ENCODE results near the gene PAN3.

DNA sequence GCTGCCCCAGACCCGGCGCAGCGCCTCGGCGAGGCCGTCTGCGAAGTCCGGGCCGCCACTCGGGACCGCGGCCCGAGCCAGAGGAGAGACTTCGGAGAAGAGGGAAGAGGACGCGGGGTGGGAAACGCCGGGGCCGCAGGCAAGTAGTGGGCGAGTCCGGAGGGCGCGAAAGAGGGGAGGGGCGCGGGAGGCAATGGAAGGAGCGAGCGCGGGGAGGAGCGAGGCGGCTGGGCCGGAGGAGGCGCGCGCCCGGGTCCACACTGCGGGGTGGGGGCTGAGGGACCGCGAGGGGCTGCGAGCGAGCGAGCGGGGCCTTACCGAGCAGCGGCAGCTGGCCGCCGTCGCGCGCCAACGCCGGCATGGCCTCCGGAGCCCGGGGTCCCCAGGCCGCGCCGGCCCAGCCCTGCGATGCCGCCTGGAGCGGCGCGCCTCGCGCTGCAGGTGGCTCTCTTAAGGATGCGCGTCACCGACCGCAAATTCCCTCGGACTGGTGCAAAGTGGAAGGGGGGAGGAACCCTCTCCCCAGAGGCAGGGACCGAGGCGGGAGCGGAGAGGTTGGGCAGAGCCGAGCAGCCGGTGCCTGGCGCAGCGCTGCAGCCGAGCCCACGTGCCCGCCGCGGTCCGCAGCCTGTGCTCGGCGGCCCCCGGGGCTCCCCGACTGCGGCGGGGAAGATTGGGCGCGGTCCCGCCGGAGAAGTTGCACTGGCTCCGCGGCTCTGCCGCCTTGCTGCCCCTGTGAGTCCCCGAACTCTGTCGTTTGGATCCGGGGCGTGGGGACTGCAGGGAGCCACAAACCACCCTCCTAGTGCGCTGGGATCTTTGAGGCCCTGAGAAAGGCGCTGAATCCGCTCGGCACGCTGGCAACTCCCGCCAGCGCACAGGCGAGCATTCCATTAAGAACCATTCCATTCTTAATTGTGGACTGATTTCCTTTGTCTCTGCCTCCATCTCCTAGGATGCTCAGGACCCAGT lies 37.9 kb upstream of the PAN3 start, which contains the start of gene FLT3:
- TF ChIP-seq POLR2A (IDR thresholded peaks at IDR 0.05; ENCODE audit: low read length), result no peak
- no peak for TF ChIP-seq GATA1 (IDR thresholded peaks at IDR 0.05; ENCODE audit: low read depth, low read length)
